Lung (tissue), 12 donors: ENCODE data around the gene INPP4B. TPM values are rescaled to one million over a fixed set of nuclear protein-coding genes. Genes with fewer than 3 reads are reported as not detected.

ENCODE experiments used
- ATAC-seq: fragments of 200-7000 bp; cut with Tn5 transposase; one replicate; pipeline ENCODE4 v1.9.1; 2020; ENCODE audit warnings: moderate number of reproducible peaks; ENCODE audit not compliant: insufficient read depth, low FRiP score
- DNase-seq, 3 donors: peaks; one replicate each; pipeline ENCODE4 v3.0.0-alpha.2; 2013 to 2017
- H3K27ac ChIP-seq, 2 donors: one replicate each; pipeline ENCODE4 v1.5.1; 2013; ENCODE audit warnings: mild to moderate bottlenecking in 2 of 2, moderate library complexity in 2 of 2, control low read depth in 1 of 2, inconsistent platforms in 1 of 2, low read depth in 1 of 2, low read length in 1 of 2
- H3K27me3 ChIP-seq, 3 donors: one replicate each; pipeline ENCODE4 v1.5.1; 2013; ENCODE audit warnings: low read length in 2 of 3; ENCODE audit not compliant: control insufficient read depth in 3 of 3, insufficient read depth in 3 of 3
- H3K36me3 ChIP-seq, 4 donors: one replicate each; pipeline ENCODE4 v1.5.1; 2013; ENCODE audit warnings: low read length in 4 of 4, mild to moderate bottlenecking in 1 of 4, moderate library complexity in 1 of 4; ENCODE audit not compliant: control insufficient read depth in 4 of 4, insufficient read depth in 4 of 4
- H3K4me1 ChIP-seq, 5 donors: one replicate each; pipeline ENCODE4 v1.5.1; 2013; ENCODE audit warnings: low read length in 5 of 5, mild to moderate bottlenecking in 2 of 5, moderate library complexity in 1 of 5; ENCODE audit not compliant: control insufficient read depth in 5 of 5, insufficient read depth in 5 of 5
- H3K4me3 ChIP-seq: one replicate; pipeline ENCODE4 v1.5.1; 2013; ENCODE audit warnings: mild to moderate bottlenecking, control low read depth, moderate library complexity
- H3K9ac ChIP-seq, 2 donors: one replicate each; pipeline ENCODE4 v1.5.1; 2013; ENCODE audit warnings: low read length in 2 of 2, control low read depth in 1 of 2; ENCODE audit not compliant: insufficient read depth in 1 of 2
- H3K9me3 ChIP-seq, 4 donors: one replicate each; pipeline ENCODE4 v1.5.1; 2013; ENCODE audit warnings: low read length in 3 of 4, mild to moderate bottlenecking in 1 of 4, moderate library complexity in 1 of 4; ENCODE audit not compliant: control insufficient read depth in 4 of 4, insufficient read depth in 3 of 4
- CTCF ChIP-seq: IDR thresholded peaks from 2 replicates; pipeline ENCODE4 v1.5.1; 2012; ENCODE audit warnings: mild to moderate bottlenecking; ENCODE audit errors: control extremely low read depth, extremely low read depth
- WGBS, 2 donors: extraction: QIAGEN DNeasy Blood & Tissue Kit; methylation state at CpG; one replicate each; pipeline ENCODE4 v1.1.7; 2013; 5-methylcytosine and 5-hydroxymethylcytosine counted together
- polyA plus RNA-seq, 2 donors: library from polyadenylated mRNA; stranded (reverse); fragments of 200-250 nt; gene quantifications; one replicate each; pipeline ENCODE4 v1.2.1, GENCODE V29; 2013
- total RNA-seq, 2 donors: library from RNA; depleted of rRNA in 1 of 2; stranded (reverse); fragments of >200 nt in 1 of 2; gene quantifications; one replicate each; pipeline ENCODE4 v1.2.1, GENCODE V29; 2014 to 2021
- donor health status: control.
- donor health status: control.
- donor health status: Bipolar disorder and iron deficiency.
- donor health status: healthy.
- donor health status: DM: yes; HTN: yes; CAD: no.

INPP4B gene
- total and polyA plus RNA-seq, 4 donors, result 2.4 to 32.6 (median 5.6) TPM

DNA sequence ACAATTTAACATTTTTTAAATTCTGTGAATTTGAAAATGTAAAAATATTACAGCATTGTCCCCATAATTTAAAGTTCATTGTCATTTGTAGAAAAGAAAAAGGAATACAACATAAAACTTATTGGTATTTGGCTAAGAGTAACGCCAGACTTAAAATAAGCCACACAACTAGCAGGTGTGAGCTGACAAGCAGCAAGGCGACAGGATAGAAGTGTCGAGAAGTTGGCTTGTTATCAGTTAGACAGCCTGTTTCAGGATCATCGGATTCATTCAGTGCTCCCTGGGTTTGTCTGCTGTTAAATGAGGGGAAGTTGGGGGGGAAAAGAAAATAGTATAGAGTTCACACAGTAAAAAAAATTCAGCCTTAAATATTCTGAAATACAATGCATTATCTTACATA is 816.1 kb downstream of the INPP4B start:
- ATAC-seq, result no peak
- 74 to 81% methylated on average over 4 of the region's 4 CpGs for WGBS, 2 donors
- TF ChIP-seq CTCF, result no peak
- DNase-seq, result no peak
- H3K4me3 ChIP-seq, result no peak overlapping the region
- H3K9me3 ChIP-seq, result no peaks in the 10 kb centered on the region
- no peak overlapping the region for H3K9ac ChIP-seq
- no peaks in the 10 kb centered on the region for H3K36me3 ChIP-seq
- H3K27me3 ChIP-seq, result no peaks in the 10 kb centered on the region
- H3K27ac ChIP-seq, result no peak overlapping the region
- no peaks in the 10 kb centered on the region for H3K4me1 ChIP-seq

GRCh38 chr4:142021761-142022160 is 824.3 kb downstream of the INPP4B start:
- no peak for TF ChIP-seq CTCF
- H3K4me1 ChIP-seq, result no peaks in the 10 kb centered on the region
- no peaks in the 10 kb centered on the region for H3K27me3 ChIP-seq
- H3K27ac ChIP-seq, result no peak overlapping the region
- 87 to 93% methylated on average over 2 of the region's 2 CpGs for WGBS, 2 donors
- no peak overlapping the region for H3K4me3 ChIP-seq
- ATAC-seq (no peak), DNase-seq (no peak)
- H3K36me3 ChIP-seq, result no peaks in the 10 kb centered on the region
- H3K9ac ChIP-seq, result no peak overlapping the region
- H3K9me3 ChIP-seq, result no peaks in the 10 kb centered on the region

DNA sequence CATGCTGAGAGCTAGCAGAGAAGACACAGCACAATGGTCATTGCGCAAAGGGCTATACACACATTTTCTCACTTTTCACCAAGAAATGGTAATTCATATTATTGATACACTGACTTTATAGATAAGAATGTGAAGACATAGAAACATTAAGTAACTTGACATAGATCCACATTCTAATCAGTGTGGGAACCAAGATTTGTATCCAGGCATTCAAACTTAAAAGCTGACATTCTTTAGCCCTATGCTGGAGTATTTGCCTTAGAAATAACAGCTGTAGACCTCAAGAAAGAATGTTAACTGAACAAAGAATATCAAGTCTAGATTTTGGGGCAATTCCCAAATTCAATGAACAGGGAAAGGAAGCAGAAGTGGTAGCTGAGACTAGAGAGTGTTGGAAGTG is 824.9 kb downstream of the INPP4B start:
- no peak for ATAC-seq
- DNase-seq, result no peak
- H3K4me3 ChIP-seq, result no peak overlapping the region
- H3K9me3 ChIP-seq, result no peaks in the 10 kb centered on the region
- no peaks in the 10 kb centered on the region for H3K36me3 ChIP-seq
- no peak overlapping the region for H3K27ac ChIP-seq
- TF ChIP-seq CTCF, result no peak
- H3K27me3 ChIP-seq, result no peaks in the 10 kb centered on the region
- H3K9ac ChIP-seq, result no peak overlapping the region
- H3K4me1 ChIP-seq, result no peaks in the 10 kb centered on the region
- WGBS, 2 donors, result 93 to 99% methylated on average over 1 of the region's 1 CpG

DNA sequence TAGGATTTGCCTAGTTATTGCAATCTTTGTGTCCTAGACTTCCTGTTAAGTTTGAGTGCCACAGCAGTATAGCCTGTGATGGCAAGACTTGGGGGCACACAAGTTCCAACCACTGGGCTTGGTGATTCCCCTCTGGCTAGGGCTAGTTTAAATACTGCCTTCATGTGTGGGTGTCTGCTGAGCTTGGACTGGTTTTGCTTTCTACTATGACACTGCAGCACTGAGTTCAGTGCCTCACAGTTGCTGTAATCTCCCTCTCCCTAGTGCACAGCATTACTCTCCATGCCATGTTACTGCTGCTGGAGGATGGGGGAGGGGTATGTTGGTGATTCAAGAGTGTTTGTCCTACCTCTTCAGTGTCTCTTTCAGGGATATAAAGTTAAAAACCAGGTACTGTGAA is 830.1 kb downstream of the INPP4B start:
- Histone ChIP-seq H3K9ac (no peak overlapping the region), H3K4me3 (no peak overlapping the region), H3K27ac (no peak overlapping the region), H3K36me3 (no peaks in the 10 kb centered on the region), H3K4me1 (no peaks in the 10 kb centered on the region), H3K9me3 (peaks cover 0 to 3% (median 0%) of the 10 kb centered on the region in 4 donors), H3K27me3 (no peaks in the 10 kb centered on the region)
- no peak for TF ChIP-seq CTCF
- no peak for ATAC-seq
- DNase-seq, result no peak
